GM19043 (cell line): Measurements from ENCODE around the gene MPP3.

ENCODE experiments used
- ATAC-seq: cut with Tn5 transposase; IDR thresholded peaks from one replicate; pipeline ENCODE4 v1.9.1; 2021; ENCODE audit warnings: low read depth; ENCODE audit not compliant: unreplicated experiment

MPP3 gene

GRCh38 chr17:43834106-43834505 lies 1.2 kb upstream of the MPP3 start:
- ATAC-seq: no peak

GRCh38 chr17:43832168-43832975 lies 574 bp downstream of the MPP3 start:
- no peak for ATAC-seq

GRCh38 chr17:43831633-43832032 lies 1.3 kb downstream of the MPP3 start:
- no peak for ATAC-seq

- no peak for ATAC-seq
Observed at GRCh38 chr17:43830510-43831140, 2.3 kb downstream of the MPP3 start.

- ATAC-seq: no peak
Observed at GRCh38 chr17:43829738-43830137, 3.2 kb downstream of the MPP3 start.

GRCh38 chr17:43827596-43827995 lies 5.3 kb downstream of the MPP3 start:
- ATAC-seq: no peak

GRCh38 chr17:43826206-43826605 lies 6.7 kb downstream of the MPP3 start:
- no peak for ATAC-seq

- ATAC-seq: no peak
Observed at GRCh38 chr17:43825567-43825966, 7.4 kb downstream of the MPP3 start.

- ATAC-seq: no peak
Observed at GRCh38 chr17:43823350-43824084, 9.4 kb downstream of the MPP3 start.

GRCh38 chr17:43822570-43823190 lies 10.3 kb downstream of the MPP3 start:
- no peak for ATAC-seq

GRCh38 chr17:43820759-43821158 lies 12.2 kb downstream of the MPP3 start:
- no peak for ATAC-seq

GRCh38 chr17:43818966-43819365 lies 14.0 kb downstream of the MPP3 start:
- no peak for ATAC-seq

GRCh38 chr17:43817826-43818225 lies 15.1 kb downstream of the MPP3 start:
- ATAC-seq: no peak

GRCh38 chr17:43816336-43817320 lies 16.3 kb downstream of the MPP3 start:
- no peak for ATAC-seq

GRCh38 chr17:43814714-43815113 lies 18.2 kb downstream of the MPP3 start:
- ATAC-seq: no peak

- ATAC-seq: no peak
Observed at GRCh38 chr17:43814026-43814425, 18.9 kb downstream of the MPP3 start.

GRCh38 chr17:43813386-43813785 lies 19.6 kb downstream of the MPP3 start:
- no peak for ATAC-seq

GRCh38 chr17:43812396-43813265 lies 20.3 kb downstream of the MPP3 start:
- ATAC-seq: no peak

GRCh38 chr17:43810823-43811222 lies 22.1 kb downstream of the MPP3 start:
- ATAC-seq: no peak
